SK-MEL-5 (cell line): Measurements from ENCODE around the gene IL4R. TPM values are rescaled to one million over a fixed set of nuclear protein-coding genes. Genes with fewer than 3 reads are reported as not detected.

ENCODE experiments used
- total RNA-seq: library from RNA; depleted of rRNA; stranded (reverse); fragments of >200 nt; shearing (Covaris generic); gene quantifications from 2 replicates; pipeline ENCODE4 v1.2.3, GENCODE V29; 2014; rRNA removed

IL4R gene
- total RNA-seq, 1 experiment from 2014 or later = 5.6 TPM

Other genes with a start within 250 kb of the IL4R start
- gene C16orf82, start 247.0 kb upstream of the IL4R start, total RNA-seq = not detected in 2 replicates
- gene KDM8, start 110.4 kb upstream of the IL4R start, total RNA-seq = 2.1 and 3.1 TPM in 2 replicates
- 65.8 and 77.3 TPM in 2 replicates for gene NSMCE1, start 45.2 kb upstream of the IL4R start, total RNA-seq
- gene IL21R, start 88.2 kb downstream of the IL4R start, total RNA-seq = 0.29 and 0.61 TPM in 2 replicates
- 33.9 and 44.0 TPM in 2 replicates for gene GTF3C1, start 235.9 kb downstream of the IL4R start, total RNA-seq
- 11.6 and 13.7 TPM in 2 replicates for gene KATNIP, start 236.2 kb downstream of the IL4R start, total RNA-seq